Neural crest cell (in vitro differentiated cells): ENCODE results near the gene COPG2. TPM values are rescaled to one million over a fixed set of nuclear protein-coding genes. Genes with fewer than 3 reads are reported as not detected.
A peak's percentile ranks its signal among the peaks of the same experiment; 100 is the strongest.
"Not testable (repeated sequence)": the region's sequence is repeated elsewhere in the genome, so short reads cannot be mapped to it uniquely, and the experiment has no call there.

Experiments used
- DNase-seq: peaks from one replicate; pipeline ENCODE4 v3.0.0; 2021; ENCODE audit warnings: low read depth, mixed read lengths, low spot score
- H3K27ac Mint-ChIP-seq: one replicate; pipeline ENCODE4 v1.8.0; 2021; ENCODE audit warnings: mild to moderate bottlenecking, mixed read lengths; ENCODE audit not compliant: unreplicated experiment
- H3K27me3 Mint-ChIP-seq: 2 replicates; pipeline ENCODE4 v1.8.0; 2021; ENCODE audit warnings: low read depth, mild to moderate bottlenecking, mixed read lengths
- H3K36me3 Mint-ChIP-seq: 2 replicates; pipeline ENCODE4 v1.8.0; 2021; ENCODE audit warnings: low read depth, mild to moderate bottlenecking, mixed read lengths
- H3K4me1 Mint-ChIP-seq: 2 replicates; pipeline ENCODE4 v1.8.0; 2021; ENCODE audit warnings: mixed read lengths
- H3K4me3 Mint-ChIP-seq: one replicate; pipeline ENCODE4 v1.8.0; 2021; ENCODE audit warnings: mild to moderate bottlenecking, mixed read lengths
- H3K9me3 Mint-ChIP-seq: 2 replicates; pipeline ENCODE4 v1.8.0; 2021; ENCODE audit warnings: mixed read lengths
- total RNA-seq: library from RNA; stranded (reverse); gene quantifications from 2 replicates; pipeline ENCODE4 v1.2.1, GENCODE V29; 2021
- TF ChIP-seq, protein P1 (sequence below): fragments of 200-600 bp; sonication (generic); conservative IDR thresholded peaks from 2 replicates; pipeline ENCODE4 v1.5.0; 2021; ENCODE audit warnings: antibody characterized with exemption, mild to moderate bottlenecking

Gene COPG2
- total RNA-seq, 1 donor from 2014 or later, result 62.7 TPM

DNA sequence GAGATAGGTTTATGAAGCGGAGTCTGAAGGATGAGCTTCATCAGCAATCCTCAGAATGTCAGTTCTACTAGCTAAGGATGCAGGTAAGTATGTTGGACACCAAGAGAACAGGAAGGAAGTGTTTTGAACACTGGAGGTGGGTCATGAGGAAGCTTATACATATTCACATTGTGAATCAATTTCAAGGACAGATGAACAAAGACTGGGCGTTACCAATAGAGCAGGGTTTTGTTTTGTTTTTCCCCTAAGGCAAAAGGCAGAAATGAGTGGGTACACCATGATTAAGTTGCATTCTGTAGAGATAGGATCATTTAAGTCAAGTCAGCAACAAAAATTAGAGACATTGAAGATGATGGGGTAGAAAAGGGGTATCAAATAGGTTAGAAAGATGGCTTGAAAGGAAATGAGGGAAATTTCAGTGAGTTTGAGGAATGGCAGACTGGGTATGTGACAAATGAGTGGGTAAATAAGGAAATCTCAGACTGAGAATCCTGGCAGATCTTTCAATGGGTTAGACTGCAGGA is 125.0 kb downstream of the COPG2 start:
- H3K27me3 Mint-ChIP-seq, result no peaks in the 10 kb centered on the region
- H3K36me3 Mint-ChIP-seq, result peaks cover 3% of the 10 kb centered on the region
- DNase-seq, result no peak
- no peaks in the 10 kb centered on the region for H3K4me1 Mint-ChIP-seq
- TF ChIP-seq, protein P1, sequence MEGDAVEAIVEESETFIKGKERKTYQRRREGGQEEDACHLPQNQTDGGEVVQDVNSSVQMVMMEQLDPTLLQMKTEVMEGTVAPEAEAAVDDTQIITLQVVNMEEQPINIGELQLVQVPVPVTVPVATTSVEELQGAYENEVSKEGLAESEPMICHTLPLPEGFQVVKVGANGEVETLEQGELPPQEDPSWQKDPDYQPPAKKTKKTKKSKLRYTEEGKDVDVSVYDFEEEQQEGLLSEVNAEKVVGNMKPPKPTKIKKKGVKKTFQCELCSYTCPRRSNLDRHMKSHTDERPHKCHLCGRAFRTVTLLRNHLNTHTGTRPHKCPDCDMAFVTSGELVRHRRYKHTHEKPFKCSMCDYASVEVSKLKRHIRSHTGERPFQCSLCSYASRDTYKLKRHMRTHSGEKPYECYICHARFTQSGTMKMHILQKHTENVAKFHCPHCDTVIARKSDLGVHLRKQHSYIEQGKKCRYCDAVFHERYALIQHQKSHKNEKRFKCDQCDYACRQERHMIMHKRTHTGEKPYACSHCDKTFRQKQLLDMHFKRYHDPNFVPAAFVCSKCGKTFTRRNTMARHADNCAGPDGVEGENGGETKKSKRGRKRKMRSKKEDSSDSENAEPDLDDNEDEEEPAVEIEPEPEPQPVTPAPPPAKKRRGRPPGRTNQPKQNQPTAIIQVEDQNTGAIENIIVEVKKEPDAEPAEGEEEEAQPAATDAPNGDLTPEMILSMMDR, result no peak
- H3K4me3 Mint-ChIP-seq, result no peak overlapping the region
- no peak overlapping the region for H3K27ac Mint-ChIP-seq
- H3K9me3 Mint-ChIP-seq, result no peaks in the 10 kb centered on the region

DNA sequence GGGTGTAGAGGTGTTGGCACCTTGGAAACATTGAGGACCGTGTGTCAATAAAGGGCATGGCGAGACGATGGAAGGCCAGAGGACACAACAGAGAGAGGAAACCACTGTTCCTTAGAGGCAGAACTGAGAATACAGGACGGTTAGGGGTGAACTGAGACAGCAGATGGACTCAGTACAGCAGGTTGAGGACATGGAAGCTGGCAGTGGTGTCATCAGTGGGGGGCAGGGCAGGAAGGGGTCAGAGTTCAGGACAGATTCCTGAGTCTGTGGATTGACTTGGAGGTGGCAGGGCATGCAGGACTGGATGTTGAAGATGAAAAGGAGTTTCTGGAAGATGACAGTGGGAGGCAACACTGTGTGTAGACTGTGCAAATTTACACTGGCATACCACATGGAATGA is 126.3 kb downstream of the COPG2 start:
- not testable (repeated sequence) for H3K4me3 Mint-ChIP-seq, H3K9me3 Mint-ChIP-seq, H3K27me3 Mint-ChIP-seq, H3K4me1 Mint-ChIP-seq, DNase-seq, H3K27ac Mint-ChIP-seq, H3K36me3 Mint-ChIP-seq

DNA sequence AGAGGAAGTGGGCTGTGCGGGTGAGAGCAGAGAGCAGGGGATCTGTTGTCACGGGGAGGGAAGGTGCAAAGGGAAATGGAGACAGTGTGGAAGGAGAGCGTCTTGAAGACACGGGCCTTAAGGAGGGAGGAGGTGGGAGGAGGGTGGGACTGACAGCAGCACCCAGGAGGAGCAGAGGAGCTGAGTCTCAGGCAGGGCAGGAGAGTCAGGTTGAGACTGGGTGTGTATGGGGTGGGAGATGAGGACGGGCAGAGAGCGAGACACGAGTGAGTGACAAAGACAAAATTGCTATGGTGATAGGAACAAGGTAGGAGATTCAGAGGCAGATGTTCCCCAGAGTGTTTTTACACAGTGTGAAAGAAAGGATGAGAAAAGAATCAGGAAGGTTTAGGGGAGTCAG is 127.3 kb downstream of the COPG2 start:
- DNase-seq, H3K4me1 Mint-ChIP-seq, H3K27me3 Mint-ChIP-seq, H3K27ac Mint-ChIP-seq, H3K36me3 Mint-ChIP-seq, H3K9me3 Mint-ChIP-seq, H3K4me3 Mint-ChIP-seq: not testable (repeated sequence)

DNA sequence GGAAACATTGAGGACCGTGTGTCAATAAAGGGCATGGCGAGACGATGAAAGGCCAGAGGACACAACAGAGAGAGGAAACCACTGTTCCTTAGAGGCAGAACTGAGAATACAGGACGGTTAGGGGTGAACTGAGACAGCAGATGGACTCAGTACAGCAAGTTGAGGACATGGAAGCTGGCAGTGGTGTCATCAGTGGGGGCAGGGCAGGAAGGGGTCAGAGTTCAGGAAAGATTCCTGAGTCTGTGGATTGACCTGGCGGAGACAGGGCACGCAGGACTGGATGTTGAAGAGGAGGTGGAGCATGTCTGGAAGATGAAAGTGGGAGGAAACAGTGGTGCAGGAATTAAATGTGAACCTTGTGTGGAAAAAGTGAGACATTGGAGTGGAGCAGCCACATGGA is 130.7 kb downstream of the COPG2 start:
- H3K4me3 Mint-ChIP-seq, H3K27me3 Mint-ChIP-seq, H3K27ac Mint-ChIP-seq, DNase-seq, H3K9me3 Mint-ChIP-seq, H3K4me1 Mint-ChIP-seq, H3K36me3 Mint-ChIP-seq: not testable (repeated sequence)

DNA sequence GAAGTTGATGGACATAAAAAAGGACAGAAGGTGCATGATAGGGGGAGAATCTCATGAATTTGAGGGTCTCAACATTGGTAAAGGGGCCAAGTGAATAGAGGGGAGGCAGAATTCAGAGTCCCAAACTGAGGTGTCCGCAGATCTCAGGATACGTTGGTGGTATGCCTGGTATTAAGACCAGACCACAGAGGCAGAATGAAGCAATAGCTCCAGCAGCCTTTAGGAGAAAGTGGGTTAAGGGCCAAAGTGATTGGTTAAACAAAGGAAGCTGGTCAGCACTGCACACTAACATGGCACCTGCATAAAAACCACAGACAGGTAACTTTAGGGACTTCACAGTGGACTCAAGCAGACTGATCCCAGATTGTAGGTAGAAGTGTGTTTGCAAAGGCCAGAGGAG is 139.1 kb downstream of the COPG2 start:
- TF ChIP-seq, protein P1, result no peak
- H3K4me3 Mint-ChIP-seq, result no peak overlapping the region
- peaks cover 16% of the 10 kb centered on the region for H3K36me3 Mint-ChIP-seq
- H3K4me1 Mint-ChIP-seq, result no peaks in the 10 kb centered on the region
- no peaks in the 10 kb centered on the region for H3K27me3 Mint-ChIP-seq
- no peak overlapping the region for H3K27ac Mint-ChIP-seq
- H3K9me3 Mint-ChIP-seq, result no peaks in the 10 kb centered on the region
- DNase-seq, result no peak

DNA sequence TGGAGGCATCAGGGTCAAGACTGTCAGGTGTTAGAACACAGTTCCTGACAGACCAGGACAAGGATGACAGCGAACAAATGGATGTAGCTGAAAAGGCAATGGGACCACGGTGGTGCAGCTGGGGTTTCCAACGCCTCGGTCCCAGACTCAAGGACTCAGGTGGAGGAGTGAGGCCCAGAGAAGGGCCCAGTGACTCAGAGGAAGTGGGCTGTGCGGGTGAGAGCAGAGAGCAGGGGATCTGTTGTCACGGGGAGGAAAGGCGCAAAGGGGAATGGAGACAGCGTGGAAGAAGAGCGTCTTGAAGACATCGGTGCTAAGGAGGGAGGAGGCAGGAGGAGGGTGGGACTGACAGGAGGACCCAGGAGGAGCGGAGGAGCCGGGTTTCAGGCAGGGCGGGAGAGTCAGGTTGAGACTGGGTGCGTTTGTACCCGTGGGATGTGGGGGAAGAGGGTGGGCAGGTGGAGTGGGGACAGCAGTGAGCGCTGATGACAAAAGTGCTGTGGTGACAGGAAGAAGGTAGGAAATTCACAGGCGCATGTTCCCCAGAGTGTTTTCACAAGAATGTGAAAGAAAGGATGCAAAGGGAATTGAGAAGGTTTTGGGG is 140.7 kb downstream of the COPG2 start:
- not testable (repeated sequence) for H3K4me3 Mint-ChIP-seq, H3K27me3 Mint-ChIP-seq, H3K9me3 Mint-ChIP-seq, DNase-seq, H3K27ac Mint-ChIP-seq, H3K4me1 Mint-ChIP-seq
- peaks cover 16% of the 10 kb centered on the region for H3K36me3 Mint-ChIP-seq

DNA sequence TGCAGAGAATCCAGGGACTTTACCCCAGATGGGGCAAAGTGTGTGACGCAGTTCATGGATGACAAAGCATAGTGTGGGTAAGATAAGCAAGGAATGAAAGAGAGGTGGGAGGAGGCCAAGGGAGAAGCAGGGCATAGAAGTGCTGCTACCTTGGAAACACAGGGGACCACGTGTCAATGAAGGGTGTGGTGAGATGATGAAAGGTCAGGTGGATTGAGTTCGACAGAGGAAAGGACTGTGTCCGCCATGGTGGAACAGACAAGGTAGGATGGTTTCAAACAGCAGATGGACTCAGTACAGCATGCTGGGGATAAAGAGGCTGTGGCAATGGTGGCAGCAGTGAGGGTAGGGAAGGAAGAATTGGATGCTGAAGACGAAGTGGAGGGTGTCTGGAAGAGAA is 143.9 kb downstream of the COPG2 start:
- TF ChIP-seq, protein P1, result no peak
- DNase-seq, result no peak
- no peak overlapping the region for H3K4me3 Mint-ChIP-seq
- peaks cover 7% of the 10 kb centered on the region for H3K36me3 Mint-ChIP-seq
- H3K27me3 Mint-ChIP-seq, result no peaks in the 10 kb centered on the region
- no peak overlapping the region for H3K27ac Mint-ChIP-seq
- H3K9me3 Mint-ChIP-seq, result no peaks in the 10 kb centered on the region
- no peaks in the 10 kb centered on the region for H3K4me1 Mint-ChIP-seq

DNA sequence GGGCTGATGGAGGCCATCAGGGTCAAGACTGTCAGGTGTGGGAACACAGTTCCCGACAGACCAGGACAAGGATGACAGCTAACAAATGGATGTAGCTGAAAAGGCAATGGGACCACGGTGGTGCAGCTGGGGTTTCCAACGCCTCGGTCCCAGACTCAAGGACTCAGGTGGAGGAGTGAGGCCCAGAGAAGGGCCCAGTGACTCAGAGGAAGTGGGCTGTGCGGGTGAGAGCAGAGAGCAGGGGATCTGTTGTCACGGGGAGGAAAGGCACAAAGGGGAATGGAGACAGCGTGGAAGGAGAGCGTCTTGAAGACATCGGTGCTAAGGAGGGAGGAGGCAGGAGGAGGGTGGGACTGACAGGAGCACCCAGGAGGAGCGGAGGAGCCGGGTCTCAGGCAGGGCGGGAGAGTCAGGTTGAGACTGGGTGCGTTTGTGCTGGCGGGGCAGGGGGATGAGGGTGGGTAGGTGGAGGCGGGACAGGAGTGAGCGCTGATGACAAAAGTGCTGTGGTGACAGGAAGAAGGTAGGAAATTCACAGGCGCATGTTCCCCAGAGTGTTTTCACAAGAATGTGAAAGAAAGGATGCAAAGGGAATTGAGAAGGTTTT is 144.9 kb downstream of the COPG2 start:
- H3K36me3 Mint-ChIP-seq, result not testable (repeated sequence)
- H3K27ac Mint-ChIP-seq, result peak overlapping the region; percentile 29

More for the DNA sequence above, 144.9 kb downstream of the COPG2 start:
- H3K27me3 Mint-ChIP-seq, H3K4me1 Mint-ChIP-seq, H3K4me3 Mint-ChIP-seq, H3K9me3 Mint-ChIP-seq, DNase-seq: not testable (repeated sequence)
